Transverse colon (tissue), 4 donors: ENCODE measurements around the gene VPS8. TPM values are rescaled to one million over a fixed set of nuclear protein-coding genes. Genes with fewer than 3 reads are reported as not detected.

Experiments used
- DNase-seq: peaks from one replicate; pipeline ENCODE4 v3.0.0-alpha.2; 2019
- H3K27ac ChIP-seq, 4 donors: fragments of 200-600 bp; sonication (generic); 2 replicates each; pipeline ENCODE4 v1.5.1; 2016 to 2018; ENCODE audit warnings: inconsistent platforms in 4 of 4
- H3K27me3 ChIP-seq: fragments of 200-600 bp; sonication (generic); 2 replicates; pipeline ENCODE4 v1.5.1; 2017; ENCODE audit warnings: inconsistent platforms
- H3K36me3 ChIP-seq, 4 donors: fragments of 200-600 bp; sonication (generic); 2 replicates each; pipeline ENCODE4 v1.5.1; 2017 to 2019; ENCODE audit warnings: inconsistent platforms in 4 of 4
- H3K4me1 ChIP-seq, 4 donors: fragments of 200-600 bp; sonication (generic); 2 replicates each; pipeline ENCODE4 v1.5.1; 2017 to 2020; ENCODE audit warnings: inconsistent platforms in 4 of 4
- H3K4me3 ChIP-seq, 4 donors: fragments of 200-600 bp; sonication (generic); 1 replicate in 1 of 4; 2 replicates in 3 of 4; pipeline versions ENCODE4 v1.5.1 to v1.6.1; 2017 to 2019; ENCODE audit warnings: inconsistent platforms in 4 of 4
- H3K9me3 ChIP-seq, 2 donors: fragments of 200-600 bp; sonication (generic); 2 replicates each; pipeline ENCODE4 v1.5.1; 2017 to 2019; ENCODE audit warnings: inconsistent platforms in 2 of 2
- EP300 ChIP-seq: sonication (generic); formaldehyde crosslinking; IDR thresholded peaks from one replicate; pipeline ENCODE4 v1.6.1; 2017; ENCODE audit warnings: antibody characterized with exemption, low read depth
- POLR2A ChIP-seq: fragments of 450-650 bp; IDR thresholded peaks from one replicate; pipeline ENCODE4 v1.6.1; 2016; ENCODE audit warnings: antibody characterized with exemption, mild to moderate bottlenecking, moderate library complexity
- POLR2AphosphoS5 ChIP-seq, 3 donors: sonication (generic); formaldehyde crosslinking; IDR thresholded peaks; one replicate each; pipeline ENCODE4 v1.6.1; 2016; ENCODE audit warnings: antibody characterized with exemption in 3 of 3
- WGBS, 2 donors: methylation state at CpG; one replicate each; pipeline ENCODE4 v1.1.5; 2018; ENCODE audit warnings: low coverage in 1 of 2; 5-methylcytosine and 5-hydroxymethylcytosine counted together
- in situ Hi-C, 4 donors: fragments of 200-750 bp; cut with MboI; loops; one replicate each; pipeline versions ENCODE4 v1.15.0 to v1.15.1; 2017; ENCODE audit warnings: low sequenced_read_pairs in 3 of 4, low pct_ligation_motif_present in 1 of 4, low pct_unique_long_range_greater_than_20kb in 1 of 4
- intact Hi-C: fragments of 100-400 bp; cut with DNase I; formaldehyde crosslinking; loops from one replicate; pipeline ENCODE4 v1.15.1; 2023; ENCODE audit warnings: low total_unique reads
- total RNA-seq, 4 donors: library from RNA; depleted of rRNA; stranded (reverse); fragments of >200 nt; gene quantifications; one replicate each; pipeline ENCODE4 v1.1.0, GENCODE V29; 2016
- TF ChIP-seq, protein P1 (sequence below), 5 experiments: fragments of 200-600 bp in 3 of 5; fragments of 450-650 bp in 2 of 5; sonication (generic) in 3 of 5; IDR thresholded peaks; 1 replicate in 2 of 5; 2 replicates in 3 of 5; pipeline ENCODE4 v1.5.1; 2016 to 2017; ENCODE audit warnings: antibody characterized with exemption in 5 of 5, inconsistent platforms in 3 of 5, mild to moderate bottlenecking in 2 of 5, moderate library complexity in 1 of 5

Gene VPS8
- total RNA-seq, 4 donors from 2014 or later, result 35.8 to 115 (median 70.3) TPM

DNA sequence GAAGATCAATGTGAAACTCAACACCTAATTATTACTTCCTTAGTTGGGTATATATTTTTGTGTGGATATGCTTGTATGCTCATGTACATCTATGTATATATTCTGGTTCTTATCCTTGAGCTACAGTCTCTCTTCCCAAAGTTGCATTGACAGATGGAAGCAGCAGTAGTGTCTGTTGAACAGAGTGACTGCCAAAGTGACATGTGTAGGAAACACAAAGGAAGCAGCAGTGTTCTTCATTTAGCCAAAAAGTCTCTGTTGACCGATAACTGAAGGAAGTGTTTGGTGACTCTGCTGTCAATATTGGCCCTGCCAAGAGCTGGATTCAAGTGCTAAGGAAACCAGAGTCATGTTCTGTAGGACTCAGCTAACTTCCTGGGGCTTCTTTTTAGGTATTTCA lies 217.1 kb downstream of the VPS8 start:
- no peaks in the 10 kb centered on the region for H3K27me3 ChIP-seq
- H3K27ac ChIP-seq, result no peak overlapping the region
- DNase-seq, result no peak
- intact Hi-C loops (no loop called here), in situ Hi-C loops (no loop called here)
- H3K4me3 ChIP-seq, result no peak overlapping the region
- 95% methylated on average over 1 of the region's 1 CpG; no CpG with 5 or more reads in 1 of the 2 donors for WGBS, 2 donors
- no peak for TF ChIP-seq EP300
- no peak for TF ChIP-seq POLR2AphosphoS5 (IDR thresholded peaks at IDR 0.05)
- TF ChIP-seq POLR2A, result no peak
- TF ChIP-seq, protein P1, sequence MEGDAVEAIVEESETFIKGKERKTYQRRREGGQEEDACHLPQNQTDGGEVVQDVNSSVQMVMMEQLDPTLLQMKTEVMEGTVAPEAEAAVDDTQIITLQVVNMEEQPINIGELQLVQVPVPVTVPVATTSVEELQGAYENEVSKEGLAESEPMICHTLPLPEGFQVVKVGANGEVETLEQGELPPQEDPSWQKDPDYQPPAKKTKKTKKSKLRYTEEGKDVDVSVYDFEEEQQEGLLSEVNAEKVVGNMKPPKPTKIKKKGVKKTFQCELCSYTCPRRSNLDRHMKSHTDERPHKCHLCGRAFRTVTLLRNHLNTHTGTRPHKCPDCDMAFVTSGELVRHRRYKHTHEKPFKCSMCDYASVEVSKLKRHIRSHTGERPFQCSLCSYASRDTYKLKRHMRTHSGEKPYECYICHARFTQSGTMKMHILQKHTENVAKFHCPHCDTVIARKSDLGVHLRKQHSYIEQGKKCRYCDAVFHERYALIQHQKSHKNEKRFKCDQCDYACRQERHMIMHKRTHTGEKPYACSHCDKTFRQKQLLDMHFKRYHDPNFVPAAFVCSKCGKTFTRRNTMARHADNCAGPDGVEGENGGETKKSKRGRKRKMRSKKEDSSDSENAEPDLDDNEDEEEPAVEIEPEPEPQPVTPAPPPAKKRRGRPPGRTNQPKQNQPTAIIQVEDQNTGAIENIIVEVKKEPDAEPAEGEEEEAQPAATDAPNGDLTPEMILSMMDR (IDR thresholded peaks at IDR 0.05), result no peak
- no peaks in the 10 kb centered on the region for H3K36me3 ChIP-seq
- H3K9me3 ChIP-seq, result no peaks in the 10 kb centered on the region
- no peaks in the 10 kb centered on the region for H3K4me1 ChIP-seq

DNA sequence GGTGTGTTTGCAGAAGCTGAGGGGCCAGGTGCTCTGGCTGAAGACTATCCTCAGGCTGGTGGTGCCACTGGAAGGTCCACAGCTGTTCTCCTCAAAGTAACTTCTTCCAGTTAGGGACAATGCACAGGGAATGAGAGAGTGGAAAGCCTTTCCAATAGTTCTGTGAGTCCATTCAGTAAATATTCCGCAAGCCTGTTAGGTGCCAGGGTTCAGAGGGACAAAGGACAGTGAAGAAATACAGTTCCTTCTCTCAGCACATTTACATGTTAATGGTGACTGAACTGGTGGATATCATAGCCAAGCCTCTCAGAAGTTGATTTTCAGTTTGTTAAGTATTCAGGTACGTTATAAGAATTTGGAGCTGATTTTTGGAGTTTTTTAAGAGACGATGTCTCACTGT lies 218.4 kb downstream of the VPS8 start:
- Histone ChIP-seq H3K27me3 (no peaks in the 10 kb centered on the region), H3K4me1 (no peaks in the 10 kb centered on the region), H3K9me3 (no peaks in the 10 kb centered on the region), H3K36me3 (no peaks in the 10 kb centered on the region), H3K4me3 (no peak overlapping the region), H3K27ac (no peak overlapping the region)
- 100% methylated on average over 3 of the region's 3 CpGs; no CpG with 5 or more reads in 1 of the 2 donors for WGBS, 2 donors
- no peak for DNase-seq
- in situ Hi-C loops, result no loop called here
- intact Hi-C loops, result no loop called here
- TF ChIP-seq EP300, result no peak
- TF ChIP-seq POLR2AphosphoS5 (IDR thresholded peaks at IDR 0.05), result no peak

GRCh38 chr3:185030951-185031350 lies 219.0 kb downstream of the VPS8 start:
- in situ Hi-C loops (no loop called here), intact Hi-C loops (no loop called here)
- TF ChIP-seq, protein P1 (IDR thresholded peaks at IDR 0.05), result no peak
- TF ChIP-seq POLR2AphosphoS5 (IDR thresholded peaks at IDR 0.05) (no peak), EP300 (no peak), POLR2A (no peak)
- no peak for DNase-seq
- Histone ChIP-seq H3K4me3 (no peak overlapping the region), H3K27me3 (no peaks in the 10 kb centered on the region), H3K36me3 (no peaks in the 10 kb centered on the region), H3K4me1 (no peaks in the 10 kb centered on the region), H3K27ac (no peak overlapping the region), H3K9me3 (peaks cover 0 to 2% of the 10 kb centered on the region in 2 donors)
- 96 to 100% methylated on average over 2 to 3 of the region's 3 CpGs for WGBS, 2 donors

DNA sequence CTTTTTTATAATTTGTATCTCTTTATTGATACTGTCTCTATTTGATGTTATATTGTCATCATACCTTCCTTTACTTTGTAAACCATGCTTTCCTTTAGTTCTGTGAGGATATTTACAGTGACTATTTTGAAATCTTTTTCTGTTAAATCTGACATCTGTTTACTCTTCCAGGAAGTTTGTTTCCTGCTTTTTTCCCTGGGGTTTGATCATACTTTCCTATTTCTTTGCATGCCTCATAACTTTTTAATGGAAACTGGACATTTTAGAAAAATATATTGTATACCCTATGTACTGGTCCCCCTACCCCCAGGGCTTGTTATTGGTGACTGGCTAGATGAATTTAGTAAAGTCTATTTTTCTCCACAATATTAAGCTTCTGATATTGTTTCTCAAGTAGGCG lies 225.8 kb downstream of the VPS8 start:
- intact Hi-C loops, result no loop called here
- 90% methylated on average over 1 of the region's 1 CpG; no CpG with 5 or more reads in 1 of the 2 donors for WGBS, 2 donors
- Histone ChIP-seq H3K9me3 (peaks cover 11 to 12% of the 10 kb centered on the region in 2 donors), H3K4me1 (no peaks in the 10 kb centered on the region), H3K27me3 (no peaks in the 10 kb centered on the region), H3K36me3 (peaks cover 0 to 4% (median 0%) of the 10 kb centered on the region in 4 donors), H3K27ac (no peak overlapping the region), H3K4me3 (no peak overlapping the region)
- TF ChIP-seq EP300, result no peak
- no peak for DNase-seq
- in situ Hi-C loops, result no loop called here

DNA sequence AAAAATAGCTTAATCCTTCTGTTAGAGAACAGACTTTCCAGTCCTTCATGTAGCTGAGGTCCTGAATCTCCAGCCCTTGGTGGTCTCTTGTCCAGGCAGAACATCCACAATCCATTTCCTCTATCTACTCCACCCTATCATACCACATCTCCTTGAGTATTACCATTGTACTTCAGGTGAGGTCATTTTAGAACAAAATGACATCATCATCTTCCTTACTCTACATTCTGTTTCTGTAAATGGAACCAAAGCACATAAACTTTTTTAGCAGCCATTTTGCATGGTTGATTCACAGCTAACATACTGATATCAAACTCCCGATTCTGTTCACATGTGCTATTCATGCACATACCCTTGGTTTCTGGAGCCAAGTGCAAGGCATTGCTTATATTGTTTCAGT lies 228.5 kb downstream of the VPS8 start:
- Histone ChIP-seq H3K9me3 (peaks cover 11 to 12% of the 10 kb centered on the region in 2 donors), H3K27ac (no peak overlapping the region), H3K4me1 (peaks cover 0 to 9% (median 3%) of the 10 kb centered on the region in 4 donors), H3K36me3 (peaks cover 0 to 4% (median 0%) of the 10 kb centered on the region in 4 donors), H3K27me3 (no peaks in the 10 kb centered on the region), H3K4me3 (no peak overlapping the region)
- in situ Hi-C loops (no loop called here), intact Hi-C loops (no loop called here)
- TF ChIP-seq, protein P1 (IDR thresholded peaks at IDR 0.05), result no peak
- no peak for TF ChIP-seq EP300
- no peak for TF ChIP-seq POLR2A
- TF ChIP-seq POLR2AphosphoS5 (IDR thresholded peaks at IDR 0.05), result no peak
- WGBS, 2 donors, result 97 to 100% methylated on average over 1 of the region's 1 CpG
- no peak for DNase-seq
